HepG2 (cell line): ENCODE data around the gene PLXNA1. TPM values are rescaled to one million over a fixed set of nuclear protein-coding genes. Genes with fewer than 3 reads are reported as not detected.

ENCODE experiments used
- ATAC-seq: fragments of 200-7000 bp; cut with Tn5 transposase; 3 replicates; pipeline ENCODE4 v1.9.1; 2020; ENCODE audit warnings: mild to moderate bottlenecking, moderate library complexity
- BruUV-seq: library from RNA; stranded (reverse); fragments of 400-500 nt; replicated peaks from 2 replicates; lab custom pipeline; 2021; lab: Mats Ljungman, UMichigan
- CTCF ChIA-PET: fragments of 300-600 bp; formaldehyde crosslinking; extraction: SDS; loops from one replicate; lab custom pipeline; 2021; ENCODE audit warnings: low total read pairs, inconsistent platforms, low intra/inter-chr PET ratio; lab: Yijun Ruan, JAX
- POLR2A ChIA-PET: fragments of 350-600 bp; sonication (Branson Sonifier 250); formaldehyde crosslinking; loops from one replicate; lab custom pipeline; 2020; ENCODE audit warnings: antibody characterized with exemption, inconsistent platforms; lab: Yijun Ruan, JAX
- DNase-seq: peaks from one replicate; pipeline ENCODE4 v3.0.0-alpha.2; 2015; ENCODE audit warnings: low spot score
- FAIRE-seq: peaks from 3 replicates; lab custom pipeline; 2011; peaks lifted over from hg19 to GRCh38; lab: Jason Lieb, UNC
- H2AFZ ChIP-seq: one replicate; pipeline ENCODE4 v1.6.1; 2011; ENCODE audit warnings: low read length, inconsistent platforms
- H3K27ac ChIP-seq: fragments of 300-600 bp; 3 replicates; pipeline ENCODE4 v1.8.0; 2011; ENCODE audit warnings: mixed run types, mild to moderate bottlenecking, mixed read lengths, low read length, inconsistent platforms; ENCODE audit not compliant: insufficient read depth; ENCODE audit errors: extremely low read length
- H3K27me3 ChIP-seq, 2 experiments: fragments of 200-600 bp in 1 of 2; 2 replicates in 1 of 2; 3 replicates in 1 of 2; pipeline versions ENCODE4 v1.6.0 to v1.8.0; 2011; ENCODE audit warnings: low read length in 2 of 2, mild to moderate bottlenecking in 2 of 2, moderate library complexity in 2 of 2, inconsistent platforms in 1 of 2; ENCODE audit not compliant: insufficient read depth in 2 of 2, control insufficient read depth in 1 of 2
- H3K36me3 ChIP-seq, 2 experiments: fragments of 200-600 bp in 1 of 2; replicated peaks in 1 of 2; 2 replicates in 1 of 2; 3 replicates in 1 of 2; pipeline versions ENCODE4 v1.5.1 to v1.8.0; 2011; ENCODE audit warnings: low read length in 2 of 2, inconsistent platforms in 1 of 2; ENCODE audit not compliant: insufficient read depth in 2 of 2, control insufficient read depth in 1 of 2
- H3K4me1 ChIP-seq: 2 replicates; pipeline ENCODE4 v1.5.1; 2012; ENCODE audit warnings: low read length, inconsistent platforms; ENCODE audit not compliant: insufficient read depth
- H3K4me2 ChIP-seq: 2 replicates; pipeline ENCODE4 v1.6.0; 2011; ENCODE audit warnings: low read depth, low read length, inconsistent platforms
- H3K4me3 ChIP-seq, 3 experiments: fragments of 200-600 bp in 1 of 3; sonication (generic), shearing (Covaris generic) in 1 of 3; replicated peaks in 1 of 3; 2 replicates each; pipeline ENCODE4 v1.5.1; 2011 to 2016; ENCODE audit warnings: low read length in 3 of 3, inconsistent platforms in 2 of 3, low read depth in 2 of 3, mild to moderate bottlenecking in 2 of 3, control low read depth in 1 of 3, mixed read lengths in 1 of 3; ENCODE audit not compliant: insufficient read depth in 1 of 3
- H3K79me2 ChIP-seq: one replicate; pipeline ENCODE4 v1.6.1; 2011; ENCODE audit warnings: low read length, inconsistent platforms; ENCODE audit not compliant: insufficient read depth
- H3K9ac ChIP-seq: 2 replicates; pipeline ENCODE4 v1.6.0; 2011; ENCODE audit warnings: mild to moderate bottlenecking, low read depth, low read length, inconsistent platforms; ENCODE audit not compliant: insufficient read depth
- H3K9me3 ChIP-seq: 2 replicates; pipeline ENCODE4 v1.5.1; 2012; ENCODE audit warnings: mild to moderate bottlenecking, low read length
- H4K20me1 ChIP-seq: 2 replicates; pipeline ENCODE4 v1.6.0; 2011; ENCODE audit warnings: inconsistent platforms, mild to moderate bottlenecking, low read length, moderate library complexity; ENCODE audit not compliant: insufficient read depth
- CCDC6 ChIP-seq: sonication (generic); formaldehyde crosslinking; IDR thresholded peaks from 2 replicates; pipeline ENCODE4 v1.8.1; 2022; ENCODE audit warnings: mild to moderate bottlenecking, missing genetic modification reagents, moderate library complexity
- DBP ChIP-seq: sonication (generic); formaldehyde crosslinking; IDR thresholded peaks from 2 replicates; pipeline ENCODE4 v1.4.0; 2020; ENCODE audit warnings: missing genetic modification reagents; ENCODE audit errors: not compliant biosample characterization
- DNMT1 ChIP-seq: sonication (generic); formaldehyde crosslinking; IDR thresholded peaks from 2 replicates; pipeline ENCODE4 v1.5.1; 2020; ENCODE audit warnings: mild to moderate bottlenecking, missing genetic modification reagents
- KDM3A ChIP-seq: IDR thresholded peaks from 2 replicates; pipeline ENCODE4 v1.6.1; 2018; ENCODE audit warnings: low read depth, missing compliant biosample characterization
- NFIB ChIP-seq: sonication (generic); formaldehyde crosslinking; IDR thresholded peaks from 2 replicates; pipeline ENCODE4 v1.9.0; 2021; ENCODE audit warnings: missing genetic modification reagents, mild to moderate bottlenecking, borderline replicate concordance
- NR2F6 ChIP-seq, 2 experiments: IDR thresholded peaks; 2 replicates each; pipeline ENCODE4 v1.6.1; 2016; ENCODE audit warnings: antibody characterized with exemption in 1 of 2, mild to moderate bottlenecking in 1 of 2
- SNAI1 ChIP-seq: sonication (generic); formaldehyde crosslinking; IDR thresholded peaks from 2 replicates; pipeline ENCODE4 v1.5.0; 2020; ENCODE audit warnings: mild to moderate bottlenecking, missing genetic modification reagents, borderline replicate concordance
- ZMYM3 ChIP-seq: sonication (generic); formaldehyde crosslinking; IDR thresholded peaks from 2 replicates; pipeline ENCODE4 v1.5.1; 2020; ENCODE audit warnings: mild to moderate bottlenecking, missing genetic modification reagents
- ZNF253 ChIP-seq: sonication (generic); formaldehyde crosslinking; IDR thresholded peaks from 2 replicates; pipeline ENCODE4 v1.8.0; 2022; ENCODE audit warnings: mild to moderate bottlenecking, missing genetic modification reagents, borderline replicate concordance
- ZNF598 ChIP-seq: sonication (generic); formaldehyde crosslinking; IDR thresholded peaks from 2 replicates; pipeline ENCODE4 v1.5.1; 2020; ENCODE audit warnings: mild to moderate bottlenecking, missing genetic modification reagents, borderline replicate concordance
- ZNF629 ChIP-seq: sonication (generic); formaldehyde crosslinking; conservative IDR thresholded peaks from 2 replicates; pipeline ENCODE4 v1.5.0; 2020; ENCODE audit warnings: missing genetic modification reagents
- ZNF800 ChIP-seq: sonication (generic); formaldehyde crosslinking; IDR thresholded peaks from 2 replicates; pipeline ENCODE4 v1.4.0; 2020; ENCODE audit warnings: missing genetic modification reagents
- ZNF850 ChIP-seq: sonication (generic); formaldehyde crosslinking; conservative IDR thresholded peaks from 2 replicates; pipeline ENCODE4 v1.9.0; 2021; ENCODE audit warnings: mild to moderate bottlenecking, missing genetic modification reagents
- WGBS: methylation state at CpG from one replicate; pipeline ENCODE4 v1.1.6; 2017; ENCODE audit warnings: low lambda C conversion rate; 5-methylcytosine and 5-hydroxymethylcytosine counted together
- in situ Hi-C: cut with HindIII; loops from 2 replicates; pipeline ENCODE4 v1.10.0; 2017; ENCODE audit warnings: low pct_unique_long_range_greater_than_20kb; ENCODE audit not compliant: extremely low pct_ligation_motif_present
- intact Hi-C: fragments of 100-400 bp; cut with micrococcal nuclease; formaldehyde crosslinking; loops from one replicate; pipeline ENCODE4 v1.10.0; 2022; ENCODE audit not compliant: unreplicated experiment
- polyA plus RNA-seq, 8 experiments: library from polyadenylated mRNA; depleted of rRNA in 3 of 8; stranded (reverse) in 7 of 8; unstranded in 1 of 8; fragments of >200 nt; fragmentation: Illumina TruSeq in 4 of 8; extraction: Trizol in 4 of 8; gene quantifications; 2 replicates each; pipeline versions ENCODE4 v1.2.1 to v1.2.3, GENCODE V29; 2011 to 2016; ENCODE audit warnings: low read depth in 4 of 8, missing spikeins in 1 of 8, mixed read lengths in 1 of 8; ENCODE audit not compliant: insufficient read depth in 1 of 8
- total RNA-seq, 5 experiments: library from RNA; depleted of rRNA; stranded (reverse); fragments of >200 nt; fragmentation: Illumina TruSeq; extraction: Trizol; gene quantifications; 2 replicates each; pipeline ENCODE4 v1.2.3, GENCODE V29; 2016; ENCODE audit warnings: low read depth in 1 of 5

PLXNA1 gene
- total and polyA plus RNA-seq, 2 of the 13 experiments (the other 11 are each of a cell fraction or from before 2014, with no cell fraction given) = 16.6 to 18.2 TPM

GRCh38 chr3:126980266-126980811 is 2.6 kb upstream of the PLXNA1 start:
- peaks cover 6% of the 10 kb centered on the region for H3K79me2 ChIP-seq
- peaks cover 2 to 16% of the 10 kb centered on the region in 2 experiments; a peak in 3 of 5 replicates for H3K27me3 ChIP-seq
- H3K27ac ChIP-seq = no peak overlapping the region
- H3K36me3 ChIP-seq = no peaks in the 10 kb centered on the region
- 0 out of 2 replicates have a peak, but pooled peaks cover 9% of the 10 kb centered on the region for H4K20me1 ChIP-seq
- DNase-seq (no peak), FAIRE-seq (no peak), ATAC-seq (no peak)
- H2AFZ ChIP-seq = no peak overlapping the region
- WGBS = 84% methylated on average over 12 of the region's 15 CpGs
- in situ Hi-C loops = no loop called here
- CTCF ChIA-PET = no interaction called here
- BruUV-seq = no TSS peak
- H3K4me2 ChIP-seq = no peak overlapping the region
- no peak overlapping the region for H3K4me3 ChIP-seq
- TF ChIP-seq ZNF629 (CRISPR knock-in tag) (peak; percentile 82), ZMYM3 (CRISPR knock-in tag) (0 out of 2 replicates have a peak, but pooled peaks have one; percentile 19), NR2F6 (IDR thresholded peaks at IDR 0.05) (no peak), NR2F6 (CRISPR knock-in tag; IDR thresholded peaks at IDR 0.05) (no peak), CCDC6 (CRISPR knock-in tag) (no peak), ZNF850 (CRISPR knock-in tag) (no peak)
- TF ChIP-seq, all 625 proteins: peak for 2
- Histone ChIP-seq H3K9me3 (no peaks in the 10 kb centered on the region), H3K9ac (no peak overlapping the region), H3K4me1 (peaks cover 39% of the 10 kb centered on the region)
- POLR2A ChIA-PET = no interaction called here
- intact Hi-C loops = loop anchor here (10.0 kb wide), 2 partner anchors 306 to 564 kb away; no protein-coding TSS in a partner anchor

GRCh38 chr3:126982126-126982470 is 817 bp upstream of the PLXNA1 start:
- 0% methylated on average over 1 of the region's 12 CpGs for WGBS
- no peaks in the 10 kb centered on the region for H3K9me3 ChIP-seq
- H3K27ac ChIP-seq = no peak overlapping the region
- H3K4me3 ChIP-seq = peak overlapping the region; percentile 47 to 78 (median 62); a peak in 5 of 6 replicates
- peaks cover 39% of the 10 kb centered on the region for H3K4me1 ChIP-seq
- H3K36me3 ChIP-seq = no peaks in the 10 kb centered on the region
- peak; percentile 43 for ATAC-seq
- no TSS peak for BruUV-seq
- peaks cover 14% of the 10 kb centered on the region for H3K79me2 ChIP-seq
- peak overlapping the region; percentile 44 for H2AFZ ChIP-seq
- peak overlapping the region; percentile 67 for H3K9ac ChIP-seq
- no peak for FAIRE-seq
- intact Hi-C loops (loop anchor here (2.0 to 10.0 kb wide), 3 partner anchors 229 to 563 kb away; no protein-coding TSS in a partner anchor), in situ Hi-C loops (no loop called here)
- no peak for DNase-seq
- peaks cover 16% of the 10 kb centered on the region; the same call in 1 of the 2 replicates for H4K20me1 ChIP-seq
- H3K4me2 ChIP-seq = peak overlapping the region; percentile 95
- ChIA-PET POLR2A (no interaction called here), CTCF (interaction anchor here (1.0 to 1.2 kb wide), 2 partner anchors 195 to 230 kb away, joined by 3 to 7 read pairs; no protein-coding TSS in a partner anchor)
- peaks cover 2 to 16% of the 10 kb centered on the region in 2 experiments; a peak in 3 of 5 replicates for H3K27me3 ChIP-seq
- TF ChIP-seq KDM3A (CRISPR knock-in tag) (no peak), SNAI1 (CRISPR knock-in tag) (0 out of 2 replicates have a peak, but pooled peaks have one; percentile 32), DNMT1 (peak; percentile 14; the same call in 1 of the 2 replicates), ZNF800 (CRISPR knock-in tag) (peak; percentile 16; the same call in 1 of the 2 replicates), ZNF598 (CRISPR knock-in tag) (peak; percentile 59; the same call in 1 of the 2 replicates), DBP (peak; percentile 6), ZNF253 (CRISPR knock-in tag) (0 out of 2 replicates have a peak, but pooled peaks have one; percentile 18), NFIB (CRISPR knock-in tag) (no peak)
